Smooth muscle cell (in vitro differentiated cells): Measurements from ENCODE around the gene CKM. TPM values are rescaled to one million over a fixed set of nuclear protein-coding genes. Genes with fewer than 3 reads are reported as not detected.

Experiments
- DNase-seq: peaks from one replicate; lab custom pipeline; 2025; ENCODE audit not compliant: unreplicated experiment; lab: John Stamatoyannopoulos, UW
- H2AFZ ChIP-seq: fragments of 200-600 bp; sonication (generic); 2 replicates; pipeline ENCODE4 v1.6.0; 2016; ENCODE audit warnings: antibody characterized with exemption, low read depth, mild to moderate bottlenecking
- H3F3A ChIP-seq: fragments of 200-600 bp; sonication (generic); 2 replicates; pipeline ENCODE4 v1.6.0; 2017; ENCODE audit warnings: antibody characterized with exemption, low read depth
- H3K27ac ChIP-seq: fragments of 200-600 bp; sonication (generic); 2 replicates; pipeline ENCODE4 v1.5.1; 2016; ENCODE audit warnings: low read depth, mild to moderate bottlenecking
- H3K27me3 ChIP-seq: fragments of 200-600 bp; sonication (generic); 2 replicates; pipeline ENCODE4 v1.6.1; 2016; ENCODE audit warnings: low read depth, mild to moderate bottlenecking
- H3K36me3 ChIP-seq: fragments of 200-600 bp; sonication (generic); 2 replicates; pipeline ENCODE4 v1.5.1; 2016; ENCODE audit warnings: low read depth
- H3K4me1 ChIP-seq: fragments of 200-600 bp; sonication (generic); 2 replicates; pipeline ENCODE4 v1.5.1; 2016; ENCODE audit warnings: low read depth
- H3K4me2 ChIP-seq: fragments of 200-600 bp; sonication (generic); 2 replicates; pipeline ENCODE4 v1.6.0; 2016; ENCODE audit warnings: mild to moderate bottlenecking
- H3K4me3 ChIP-seq: fragments of 200-600 bp; sonication (generic); 2 replicates; pipeline ENCODE4 v1.5.1; 2016; ENCODE audit warnings: mild to moderate bottlenecking
- H3K79me2 ChIP-seq: fragments of 200-600 bp; sonication (generic); 2 replicates; pipeline ENCODE4 v1.6.0; 2016; ENCODE audit warnings: low read depth, mild to moderate bottlenecking
- H3K9ac ChIP-seq: fragments of 200-600 bp; sonication (generic); 2 replicates; pipeline ENCODE4 v1.6.0; 2016; ENCODE audit warnings: low read depth
- H3K9me3 ChIP-seq: fragments of 200-600 bp; sonication (generic); replicated peaks from 2 replicates; pipeline ENCODE4 v1.5.1; 2016; ENCODE audit warnings: low read depth
- H4K20me1 ChIP-seq: fragments of 200-600 bp; sonication (generic); 2 replicates; pipeline ENCODE4 v1.6.0; 2016; ENCODE audit warnings: low read depth
- WGBS: methylation state at CpG from one replicate; pipeline ENCODE4 v1.1.7; 2016; ENCODE audit warnings: low lambda C conversion rate; 5-methylcytosine and 5-hydroxymethylcytosine counted together
- polyA plus RNA-seq: library from polyadenylated mRNA; unstranded; fragments of >200 nt; fragmentation: Nextera tagmentation; extraction: Ambion mirVana; gene quantifications from 2 replicates; pipeline ENCODE4 v1.2.1, GENCODE V29; 2016
- total RNA-seq: library from RNA; depleted of rRNA; stranded (reverse); fragments of >200 nt; gene quantifications from 2 replicates; pipeline ENCODE4 v1.2.3, GENCODE V29; 2014
- TF ChIP-seq, protein P1 (sequence below): fragments of 200-600 bp; sonication (generic); IDR thresholded peaks from 2 replicates; pipeline ENCODE4 v1.5.1; 2017; ENCODE audit warnings: borderline replicate concordance, mild to moderate bottlenecking, antibody characterized with exemption; ENCODE audit not compliant: insufficient read depth, poor library complexity, severe bottlenecking

CKM gene
- total and polyA plus RNA-seq, 2 experiments from 2014 or later: not detected

DNA sequence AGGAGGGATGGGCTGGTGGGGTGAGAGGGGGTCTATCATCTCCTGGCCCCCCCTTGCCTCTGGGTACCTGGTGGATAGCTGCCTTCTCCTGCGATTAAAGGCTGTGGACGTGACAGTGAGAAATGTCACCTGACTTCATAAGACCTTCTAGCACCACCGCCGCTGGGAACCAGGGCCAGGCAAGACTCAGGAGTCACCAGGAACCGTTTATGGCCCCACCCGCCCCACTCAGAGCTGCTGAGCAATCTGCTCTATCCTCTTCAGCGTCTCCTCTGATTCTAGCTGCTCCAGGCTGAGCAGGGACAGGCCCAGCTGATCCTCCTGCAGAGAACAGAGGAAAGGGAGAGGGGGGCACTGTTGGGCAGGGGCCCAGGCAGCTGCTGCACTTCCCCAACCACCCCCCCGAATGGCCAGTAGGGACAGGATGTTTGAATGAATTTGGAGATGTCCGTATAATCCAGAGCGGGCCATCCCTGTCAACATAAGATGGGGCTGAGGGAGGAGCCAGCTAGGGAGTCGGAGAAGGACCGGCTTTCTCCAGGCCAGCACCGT, 28.8 kb upstream of the CKM start:
- Histone ChIP-seq H3K36me3 (no peaks in the 10 kb centered on the region), H3K4me2 (no peak overlapping the region), H4K20me1 (no peaks in the 10 kb centered on the region), H3K9me3 (no peaks in the 10 kb centered on the region), H3K79me2 (no peaks in the 10 kb centered on the region), H3K9ac (no peak overlapping the region), H3K4me1 (no peaks in the 10 kb centered on the region), H3K27me3 (peaks cover 4% of the 10 kb centered on the region), H3K4me3 (no peak overlapping the region), H3K27ac (no peak overlapping the region), H3F3A (no peaks in the 10 kb centered on the region), H2AFZ (no peak overlapping the region)
- TF ChIP-seq, protein P1, sequence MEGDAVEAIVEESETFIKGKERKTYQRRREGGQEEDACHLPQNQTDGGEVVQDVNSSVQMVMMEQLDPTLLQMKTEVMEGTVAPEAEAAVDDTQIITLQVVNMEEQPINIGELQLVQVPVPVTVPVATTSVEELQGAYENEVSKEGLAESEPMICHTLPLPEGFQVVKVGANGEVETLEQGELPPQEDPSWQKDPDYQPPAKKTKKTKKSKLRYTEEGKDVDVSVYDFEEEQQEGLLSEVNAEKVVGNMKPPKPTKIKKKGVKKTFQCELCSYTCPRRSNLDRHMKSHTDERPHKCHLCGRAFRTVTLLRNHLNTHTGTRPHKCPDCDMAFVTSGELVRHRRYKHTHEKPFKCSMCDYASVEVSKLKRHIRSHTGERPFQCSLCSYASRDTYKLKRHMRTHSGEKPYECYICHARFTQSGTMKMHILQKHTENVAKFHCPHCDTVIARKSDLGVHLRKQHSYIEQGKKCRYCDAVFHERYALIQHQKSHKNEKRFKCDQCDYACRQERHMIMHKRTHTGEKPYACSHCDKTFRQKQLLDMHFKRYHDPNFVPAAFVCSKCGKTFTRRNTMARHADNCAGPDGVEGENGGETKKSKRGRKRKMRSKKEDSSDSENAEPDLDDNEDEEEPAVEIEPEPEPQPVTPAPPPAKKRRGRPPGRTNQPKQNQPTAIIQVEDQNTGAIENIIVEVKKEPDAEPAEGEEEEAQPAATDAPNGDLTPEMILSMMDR: no peak
- no peak for DNase-seq
- 95% methylated on average over 13 of the region's 13 CpGs for WGBS

DNA sequence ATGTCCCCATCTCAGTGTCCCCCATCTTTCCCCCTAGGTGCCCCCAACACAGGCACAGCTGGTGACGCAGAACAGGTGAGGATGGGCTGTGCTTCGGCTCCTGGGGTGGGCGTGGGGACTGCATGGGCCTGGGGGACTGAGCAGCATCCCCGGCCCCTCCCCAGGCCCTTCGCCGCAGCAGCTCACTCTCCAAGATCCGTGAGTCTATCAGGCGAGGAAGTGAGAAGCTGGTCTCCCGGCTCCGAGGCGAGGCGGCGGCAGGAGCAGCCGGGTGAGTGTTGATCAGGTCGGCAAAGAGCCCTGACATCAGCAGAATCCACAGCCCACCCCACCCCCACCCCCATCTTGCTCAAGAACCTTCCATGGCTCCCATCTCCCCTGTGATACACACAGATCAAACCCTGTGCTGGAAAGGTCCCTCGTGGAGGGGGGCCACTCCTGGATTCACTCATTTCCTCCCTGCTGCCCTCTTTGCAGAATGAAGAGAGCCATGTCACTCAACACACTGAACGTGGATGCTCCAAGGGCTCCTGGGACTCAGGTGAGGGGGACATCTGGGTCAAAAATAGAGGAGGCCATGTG, 27.9 kb upstream of the CKM start:
- no peaks in the 10 kb centered on the region for H3K9me3 ChIP-seq
- no peak overlapping the region for H3K4me3 ChIP-seq
- no peaks in the 10 kb centered on the region for H4K20me1 ChIP-seq
- H3K36me3 ChIP-seq: no peaks in the 10 kb centered on the region
- DNase-seq: no peak
- H3K9ac ChIP-seq: no peak overlapping the region
- peaks cover 6% of the 10 kb centered on the region for H3K27me3 ChIP-seq
- H3K79me2 ChIP-seq: no peaks in the 10 kb centered on the region
- no peaks in the 10 kb centered on the region for H3F3A ChIP-seq
- H3K4me2 ChIP-seq: no peak overlapping the region
- no peak overlapping the region for H2AFZ ChIP-seq
- H3K4me1 ChIP-seq: no peaks in the 10 kb centered on the region
- 95% methylated on average over 16 of the region's 17 CpGs for WGBS
- TF ChIP-seq, protein P1: no peak
- H3K27ac ChIP-seq: no peak overlapping the region

DNA sequence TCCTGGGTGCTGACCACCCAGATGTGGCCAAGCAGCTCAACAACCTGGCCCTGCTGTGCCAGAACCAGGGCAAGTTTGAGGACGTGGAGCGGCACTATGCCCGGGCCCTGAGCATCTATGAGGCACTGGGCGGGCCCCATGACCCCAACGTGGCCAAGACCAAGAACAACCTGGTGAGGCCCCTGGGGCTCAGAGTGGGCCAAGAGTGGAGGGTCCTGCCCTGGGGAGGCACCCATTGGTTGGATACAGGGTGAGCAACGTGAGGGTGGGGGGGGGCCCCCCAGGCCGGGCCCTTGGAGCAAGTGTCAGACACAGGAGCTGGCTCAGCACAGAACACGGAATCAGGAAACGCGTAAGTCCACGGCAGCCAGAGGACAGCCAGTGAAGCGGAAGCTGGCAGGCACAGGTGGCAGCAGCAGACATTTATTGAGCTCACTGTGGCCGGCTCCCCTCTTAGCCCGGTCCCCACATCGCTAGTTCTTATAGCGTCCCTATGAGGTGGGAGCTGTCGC, 26.8 kb upstream of the CKM start:
- Histone ChIP-seq H3K27ac (no peak overlapping the region), H3K4me1 (no peaks in the 10 kb centered on the region), H3K4me2 (no peak overlapping the region), H4K20me1 (no peaks in the 10 kb centered on the region), H3K79me2 (no peaks in the 10 kb centered on the region), H3K9ac (no peak overlapping the region), H3K36me3 (no peaks in the 10 kb centered on the region), H2AFZ (no peak overlapping the region), H3K27me3 (peaks cover 6% of the 10 kb centered on the region), H3K9me3 (no peaks in the 10 kb centered on the region), H3F3A (no peaks in the 10 kb centered on the region), H3K4me3 (no peak overlapping the region)
- WGBS: 96% methylated on average over 17 of the region's 17 CpGs
- no peak for DNase-seq
- TF ChIP-seq, protein P1: no peak

DNA sequence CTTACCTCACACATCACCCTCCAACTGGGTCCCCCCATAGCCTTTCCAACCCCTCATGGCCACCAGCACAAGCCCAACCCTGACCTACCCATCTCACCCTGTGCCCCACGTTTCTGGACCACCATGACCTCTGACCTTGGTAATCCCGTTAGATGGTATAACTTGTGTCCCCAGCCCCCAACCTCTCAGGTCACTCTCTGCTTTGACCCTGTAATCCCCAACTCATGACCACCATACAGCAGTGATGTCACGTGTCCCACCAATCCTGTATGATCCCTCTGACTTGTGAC, 26.4 kb upstream of the CKM start:
- Histone ChIP-seq H3F3A (no peaks in the 10 kb centered on the region), H3K79me2 (no peaks in the 10 kb centered on the region), H3K4me3 (no peak overlapping the region), H2AFZ (no peak overlapping the region), H3K9me3 (no peaks in the 10 kb centered on the region), H3K36me3 (no peaks in the 10 kb centered on the region), H3K27ac (no peak overlapping the region), H3K4me1 (no peaks in the 10 kb centered on the region), H3K27me3 (peaks cover 6% of the 10 kb centered on the region), H3K9ac (no peak overlapping the region), H3K4me2 (no peak overlapping the region), H4K20me1 (no peaks in the 10 kb centered on the region)
- DNase-seq: no peak
- WGBS: 78% methylated on average over 3 of the region's 3 CpGs
- TF ChIP-seq, protein P1: no peak
